HG02943 (cell line): Measurements from ENCODE around the gene WASHC2A.
"Not testable (repeated sequence)": the region's sequence is repeated elsewhere in the genome, so short reads cannot be mapped to it uniquely, and the experiment has no call there.

ENCODE experiments used
- ATAC-seq: cut with Tn5 transposase; IDR thresholded peaks from one replicate; pipeline ENCODE4 v1.9.1; 2021; ENCODE audit warnings: mild to moderate bottlenecking, low read depth, moderate library complexity; ENCODE audit not compliant: unreplicated experiment

WASHC2A gene

GRCh38 chr10:50058727-50059126 lies 9.0 kb upstream of the WASHC2A start:
- not testable (repeated sequence) for ATAC-seq

DNA sequence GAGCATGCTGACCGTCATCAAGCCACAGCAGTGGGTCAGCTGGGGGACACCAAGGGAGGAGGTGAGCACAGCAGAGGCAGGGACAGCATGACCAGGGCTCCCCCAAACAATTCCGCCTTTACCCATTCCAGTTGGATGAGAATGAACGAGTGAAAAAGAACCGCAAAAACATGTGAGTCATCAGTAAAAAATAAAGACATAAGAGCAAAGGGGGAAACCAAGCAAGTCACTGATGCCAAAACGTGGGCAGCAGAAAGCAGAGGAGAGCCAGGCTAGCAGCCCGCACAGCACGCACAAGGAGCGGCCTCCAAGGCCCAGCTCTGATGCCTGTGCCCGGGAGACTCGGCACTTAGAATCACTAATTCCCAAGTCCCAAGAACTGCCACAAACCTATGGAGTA lies 7.8 kb upstream of the WASHC2A start:
- ATAC-seq: not testable (repeated sequence)

DNA sequence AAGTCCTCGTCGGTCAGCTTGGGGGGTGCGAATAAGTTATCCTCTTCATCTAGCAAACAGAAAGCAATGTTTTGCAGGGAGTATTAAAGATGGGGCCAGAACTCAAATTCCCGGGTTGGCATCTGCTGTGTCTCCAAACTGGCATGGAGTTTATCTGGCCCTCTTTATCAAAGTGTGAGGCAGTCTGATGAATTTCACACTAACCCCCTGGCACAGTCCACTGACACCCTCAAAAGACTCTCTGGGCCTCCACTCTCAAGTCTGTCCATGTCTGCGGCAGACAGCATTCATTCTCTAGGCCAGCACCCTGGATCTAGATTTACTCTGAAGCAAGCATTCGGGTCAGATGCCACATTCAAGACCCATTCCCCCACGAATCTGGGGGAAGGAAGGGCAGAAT lies 6.2 kb upstream of the WASHC2A start:
- not testable (repeated sequence) for ATAC-seq

DNA sequence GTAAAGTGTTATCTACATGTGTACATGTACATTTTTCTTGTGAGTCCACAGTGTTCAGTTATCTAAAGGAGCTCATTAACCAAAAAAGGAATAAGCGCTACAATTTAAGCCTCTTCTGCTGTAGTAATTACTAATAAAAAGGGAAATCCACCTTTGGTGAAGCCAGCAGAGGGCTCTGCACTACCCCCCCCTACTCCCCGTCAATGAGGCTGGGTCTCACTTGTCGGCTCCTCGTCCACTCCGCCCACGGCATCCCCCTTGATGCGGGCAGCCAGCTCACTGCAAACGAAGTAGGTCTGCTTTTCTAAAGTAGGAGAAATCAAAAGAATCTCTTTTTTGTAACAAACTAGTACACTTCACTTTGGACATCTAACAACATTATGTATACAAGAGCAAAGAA lies 4.7 kb upstream of the WASHC2A start:
- ATAC-seq: no peak

DNA sequence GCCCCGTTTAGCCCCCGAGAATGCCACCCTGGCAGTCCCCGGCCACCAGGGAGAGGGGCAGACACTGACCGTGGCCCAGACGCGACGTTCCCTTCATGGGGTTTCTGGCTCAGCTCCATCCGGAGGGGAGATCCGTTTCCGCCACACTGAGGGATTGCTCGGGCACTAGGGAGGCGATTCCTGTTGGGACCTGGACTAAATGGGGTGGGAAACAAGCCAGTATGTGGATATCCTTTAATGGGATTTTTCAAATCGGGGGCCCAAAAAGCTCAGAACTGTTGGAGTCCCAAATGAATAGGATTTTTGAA lies 552 bp downstream of the WASHC2A start:
- peak; percentile 24 for ATAC-seq

DNA sequence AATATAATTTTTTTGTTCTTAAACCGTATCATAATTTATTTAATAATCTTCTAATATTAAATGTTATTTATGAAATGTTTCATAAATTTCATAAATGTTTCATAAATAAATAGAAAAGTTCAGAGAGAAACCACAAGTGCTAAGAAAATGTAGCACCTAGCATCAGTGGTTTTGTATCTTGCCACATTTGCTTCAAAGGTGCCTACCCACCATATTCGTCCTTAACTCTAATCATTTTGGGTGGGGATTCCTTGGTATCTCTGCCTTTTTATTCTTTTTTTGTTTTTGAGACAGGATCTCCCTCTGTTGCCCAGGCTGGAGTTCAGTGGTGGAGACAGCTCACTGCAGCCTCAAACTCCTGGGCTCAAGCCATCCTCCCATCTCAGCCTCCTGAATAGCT lies 7.4 kb downstream of the WASHC2A start:
- not testable (repeated sequence) for ATAC-seq

DNA sequence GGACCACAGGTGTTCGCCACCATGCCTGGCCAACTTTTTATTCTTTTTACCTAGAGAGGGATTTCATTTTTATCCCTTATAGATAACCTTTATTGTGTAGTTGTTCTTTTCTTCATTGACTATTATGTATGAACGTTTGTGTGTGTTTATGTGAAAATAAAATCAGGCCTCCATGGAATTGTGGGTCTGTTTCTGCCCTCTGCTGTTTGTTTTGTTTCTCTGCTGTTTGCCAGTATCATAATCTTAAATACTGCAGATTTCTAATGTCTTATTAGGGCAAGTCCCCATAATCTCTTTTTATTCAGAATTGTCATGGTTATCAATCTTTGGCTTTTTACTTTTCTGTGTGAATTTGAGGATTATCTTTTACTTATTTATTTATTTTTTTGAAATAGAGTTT lies 7.8 kb downstream of the WASHC2A start:
- not testable (repeated sequence) for ATAC-seq

- not testable (repeated sequence) for ATAC-seq
Measured at GRCh38 chr10:50091304-50091703, 23.6 kb downstream of the WASHC2A start.

GRCh38 chr10:50092928-50093327 lies 25.2 kb downstream of the WASHC2A start:
- ATAC-seq: not testable (repeated sequence)

DNA sequence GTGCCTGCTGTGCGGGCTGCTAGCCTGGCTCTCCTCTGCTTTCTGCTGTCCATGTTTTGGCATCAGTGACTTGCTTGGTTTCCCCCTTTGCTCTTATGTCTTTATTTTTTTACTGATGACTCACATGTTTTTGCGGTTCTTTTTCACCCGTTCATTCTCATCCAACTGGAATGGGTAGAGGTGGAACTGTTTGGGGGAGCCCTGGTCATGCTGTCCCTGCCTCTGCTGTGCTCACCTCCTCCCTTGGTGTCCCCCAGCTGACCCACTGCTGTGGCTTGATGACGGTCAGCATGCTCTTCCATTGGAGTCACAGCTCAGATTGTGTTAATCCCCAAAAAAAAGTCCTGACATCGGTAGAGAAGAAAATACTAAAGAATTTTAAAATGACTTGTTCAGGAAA lies 26.9 kb downstream of the WASHC2A start:
- not testable (repeated sequence) for ATAC-seq

GRCh38 chr10:50095402-50095801 lies 27.6 kb downstream of the WASHC2A start:
- not testable (repeated sequence) for ATAC-seq

DNA sequence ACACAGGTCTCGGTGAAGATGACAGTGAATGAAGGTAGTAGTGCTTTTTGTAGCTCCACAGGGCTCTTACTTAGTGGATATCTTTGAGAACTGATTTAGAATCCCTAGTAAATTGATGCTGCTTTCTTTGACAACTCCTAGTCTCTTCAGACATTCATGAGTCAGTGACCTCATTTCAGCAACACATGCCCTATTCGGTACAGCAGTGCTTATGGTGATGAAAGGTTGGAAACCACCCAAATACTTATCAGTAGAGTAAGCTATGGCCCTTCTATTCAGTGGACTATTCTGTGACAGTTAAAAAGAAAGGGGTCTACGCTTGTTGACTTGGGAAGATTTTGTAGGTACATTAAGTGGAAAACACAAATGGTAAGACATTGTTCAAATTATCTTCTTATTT lies 29.0 kb downstream of the WASHC2A start:
- ATAC-seq: not testable (repeated sequence)

DNA sequence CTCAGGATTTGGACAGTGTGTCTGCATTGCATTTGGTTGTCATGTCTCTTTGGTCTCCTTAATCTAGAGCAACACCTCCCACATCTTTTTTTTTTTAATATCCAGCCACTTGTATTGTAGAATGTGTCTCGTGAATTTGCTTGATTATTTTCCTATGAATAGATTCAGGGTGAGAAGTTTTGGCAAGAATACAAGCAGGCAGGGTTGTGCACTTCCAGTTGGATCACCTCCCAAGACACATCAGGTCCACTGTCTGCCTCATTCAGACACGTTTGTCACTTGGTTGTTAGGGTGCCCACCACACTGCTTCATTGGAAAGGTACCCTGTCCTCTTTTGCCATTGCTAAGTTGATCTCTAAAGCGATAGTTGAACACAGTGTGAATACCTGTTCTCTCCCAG lies 30.9 kb downstream of the WASHC2A start:
- not testable (repeated sequence) for ATAC-seq

DNA sequence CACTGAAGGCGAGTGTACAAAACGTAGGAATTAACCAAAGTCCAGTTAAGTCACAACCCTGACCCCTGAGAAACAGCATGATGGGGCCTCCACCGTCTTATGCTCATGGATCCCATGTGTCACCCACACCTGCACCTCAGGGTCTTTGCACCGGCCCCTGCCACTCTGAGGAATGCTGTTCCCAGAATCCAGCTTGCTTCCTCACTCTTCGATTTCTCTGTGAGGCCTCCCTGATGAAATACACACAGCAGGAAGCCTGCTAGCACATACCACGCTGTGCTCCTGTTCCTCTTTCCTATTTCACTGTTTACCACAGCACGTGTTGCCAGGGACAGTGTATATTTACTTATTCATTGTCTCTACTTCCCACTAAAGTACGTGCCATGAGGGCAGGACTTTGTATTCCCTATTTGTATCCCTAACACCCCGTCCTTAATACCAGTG lies 33.4 kb downstream of the WASHC2A start:
- not testable (repeated sequence) for ATAC-seq

- not testable (repeated sequence) for ATAC-seq
Measured at GRCh38 chr10:50101747-50102146, 34.0 kb downstream of the WASHC2A start.

DNA sequence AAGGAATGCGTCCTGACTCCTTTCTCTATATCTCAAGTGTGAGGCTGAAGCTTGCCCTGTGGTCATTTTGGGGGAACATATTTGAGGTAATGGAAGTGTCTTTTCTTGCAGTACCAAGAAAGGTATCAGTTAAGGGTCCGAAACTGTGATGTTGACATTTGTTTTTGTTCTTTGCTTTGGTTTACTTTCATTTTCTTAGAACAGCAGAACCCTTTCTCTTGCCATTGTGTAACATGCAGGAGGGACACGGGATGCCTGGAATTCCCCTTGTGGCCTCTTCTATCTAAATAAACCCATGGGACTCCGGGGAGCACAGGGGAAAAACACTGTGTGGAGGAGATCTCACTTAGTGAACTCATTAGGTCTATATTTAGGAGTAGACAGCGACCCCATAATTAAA lies 34.5 kb downstream of the WASHC2A start:
- ATAC-seq: peak; percentile 55

GRCh38 chr10:50108999-50109698 lies 41.4 kb downstream of the WASHC2A start:
- not testable (repeated sequence) for ATAC-seq

GRCh38 chr10:50112419-50113112 lies 44.8 kb downstream of the WASHC2A start:
- ATAC-seq: not testable (repeated sequence)

- ATAC-seq: not testable (repeated sequence)
Measured at GRCh38 chr10:50126765-50127164, 59.0 kb downstream of the WASHC2A start.

DNA sequence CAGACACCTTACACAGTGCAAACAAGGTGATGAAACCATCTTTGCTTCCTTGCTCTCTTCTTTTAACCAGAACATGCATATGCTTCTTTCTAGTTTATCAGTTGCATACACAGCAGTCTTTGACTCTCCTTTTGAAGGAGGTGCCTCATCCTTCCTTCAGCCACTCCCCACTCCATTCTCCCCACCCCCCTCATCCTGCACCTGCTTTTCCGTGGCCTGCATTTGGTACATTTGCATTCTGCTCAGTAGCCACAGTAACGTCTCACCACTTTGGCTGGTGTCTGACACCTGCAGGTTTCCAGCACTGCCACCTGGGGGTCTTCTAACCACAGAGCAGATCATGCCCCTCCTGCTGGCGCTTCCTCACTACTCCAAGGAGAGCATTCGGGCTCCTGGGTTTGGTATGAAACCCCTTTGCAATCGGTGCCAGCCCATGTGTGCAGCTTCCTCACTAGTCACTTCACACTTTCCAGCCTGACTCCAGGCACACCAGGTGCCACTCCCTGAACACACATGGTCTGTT lies 60.1 kb downstream of the WASHC2A start:
- not testable (repeated sequence) for ATAC-seq

DNA sequence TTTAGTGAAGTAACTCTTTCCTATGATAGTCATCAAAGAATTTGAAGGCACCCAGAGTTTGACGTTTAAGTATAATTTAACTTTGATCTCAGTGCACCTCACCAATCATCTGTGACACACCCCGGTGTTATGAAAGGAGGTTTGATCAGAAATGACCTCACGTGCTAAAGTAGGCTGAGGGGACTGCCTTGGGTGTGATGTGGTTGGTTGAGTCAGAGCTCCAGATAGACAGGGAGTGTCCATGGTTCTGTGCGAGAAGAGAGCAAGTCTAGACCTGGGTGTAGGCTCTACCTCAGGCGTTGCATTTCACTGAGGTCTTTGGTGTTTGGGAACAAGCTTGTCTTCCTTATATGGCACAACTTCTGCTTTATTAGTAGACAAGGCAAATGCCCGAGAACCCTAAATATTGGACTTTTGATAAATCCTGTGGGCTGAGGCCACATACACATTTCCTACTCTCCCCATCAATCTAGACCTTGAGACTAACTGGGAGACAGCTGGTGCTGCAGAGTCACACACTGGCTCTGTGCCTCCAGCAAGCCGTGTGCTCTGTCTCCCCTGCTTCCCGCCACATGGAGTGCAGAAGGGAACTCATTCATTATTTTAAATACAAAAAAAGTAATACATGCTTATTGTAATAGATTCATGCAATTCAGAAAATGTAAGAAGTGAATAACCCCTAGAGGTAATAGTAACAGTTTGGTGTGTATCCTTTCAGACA lies 63.7 kb downstream of the WASHC2A start:
- ATAC-seq: not testable (repeated sequence)
